HEK293 (cell line): ENCODE data around the gene UBL4A.

ENCODE experiments used
- CTCF ChIA-PET: fragments of 350-600 bp; formaldehyde crosslinking; extraction: SDS; loops from one replicate; lab custom pipeline; 2021; ENCODE audit warnings: antibody characterized with exemption; lab: Yijun Ruan, JAX
- POLR2A ChIA-PET: fragments of 300-600 bp; formaldehyde crosslinking; extraction: SDS; loops from one replicate; lab custom pipeline; 2020; ENCODE audit warnings: antibody characterized with exemption, inconsistent platforms; lab: Yijun Ruan, JAX
- H3K27ac ChIP-seq: fragments of 200-500 bp; sonication (Bioruptor generic); 2 replicates; pipeline ENCODE4 v1.5.1; 2014; ENCODE audit warnings: low read depth, low read length, control low read depth, inconsistent platforms; ENCODE audit errors: extremely low read depth
- H3K36me3 ChIP-seq, 2 experiments: fragments of 200-500 bp in 1 of 2; sonication (Bioruptor generic) in 1 of 2; 1 replicate in 1 of 2; 2 replicates in 1 of 2; pipeline ENCODE4 v1.5.1; 2014 to 2017; ENCODE audit warnings: inconsistent platforms in 2 of 2, low read length in 2 of 2; ENCODE audit not compliant: control insufficient read depth in 2 of 2, insufficient read depth in 1 of 2
- H3K4me1 ChIP-seq: fragments of 200-500 bp; sonication (Bioruptor generic); 2 replicates; pipeline ENCODE4 v1.5.1; 2014; ENCODE audit warnings: mild to moderate bottlenecking, low read length, inconsistent platforms; ENCODE audit not compliant: control insufficient read depth, insufficient read depth
- H3K4me3 ChIP-seq: 2 replicates; pipeline ENCODE4 v1.5.1; 2011; ENCODE audit warnings: low read depth, mild to moderate bottlenecking, control low read depth, low read length, moderate library complexity
- H3K9me3 ChIP-seq: fragments of 200-500 bp; sonication (Bioruptor generic); 2 replicates; pipeline ENCODE4 v1.5.1; 2014; ENCODE audit warnings: low read depth, low read length, inconsistent platforms; ENCODE audit not compliant: control insufficient read depth, insufficient read depth
- AEBP2 ChIP-seq: fragments of 450-650 bp; formaldehyde crosslinking; IDR thresholded peaks from 2 replicates; pipeline ENCODE4 v1.5.1; 2016; ENCODE audit warnings: missing biosample characterization, missing genetic modification characterization, borderline replicate concordance
- HIC1 ChIP-seq: fragments of 450-650 bp; formaldehyde crosslinking; IDR thresholded peaks from 2 replicates; pipeline ENCODE4 v1.5.1; 2016; ENCODE audit warnings: missing biosample characterization, missing genetic modification characterization
- MEIS1 ChIP-seq: sonication (generic); formaldehyde crosslinking; IDR thresholded peaks from 2 replicates; pipeline ENCODE4 v1.8.1; 2022; ENCODE audit warnings: missing genetic modification reagents, mild to moderate bottlenecking, borderline replicate concordance
- MYNN ChIP-seq: fragments of 450-650 bp; formaldehyde crosslinking; IDR thresholded peaks from 2 replicates; pipeline ENCODE4 v1.5.1; 2016; ENCODE audit warnings: missing biosample characterization, missing genetic modification characterization, borderline replicate concordance
- PATZ1 ChIP-seq: fragments of 450-650 bp; formaldehyde crosslinking; IDR thresholded peaks from 2 replicates; pipeline ENCODE4 v1.5.1; 2016; ENCODE audit warnings: missing biosample characterization, missing genetic modification characterization
- PRDM10 ChIP-seq: fragments of 450-650 bp; formaldehyde crosslinking; IDR thresholded peaks from 2 replicates; pipeline ENCODE4 v1.5.1; 2016; ENCODE audit warnings: missing biosample characterization, missing genetic modification characterization
- ZBTB11 ChIP-seq: fragments of 450-650 bp; formaldehyde crosslinking; conservative IDR thresholded peaks from 2 replicates; pipeline ENCODE4 v1.5.1; 2016; ENCODE audit warnings: low read depth, missing biosample characterization, missing genetic modification characterization
- ZBTB8A ChIP-seq: fragments of 450-650 bp; formaldehyde crosslinking; IDR thresholded peaks from 2 replicates; pipeline ENCODE4 v1.5.1; 2016; ENCODE audit warnings: missing biosample characterization, missing genetic modification characterization
- ZNF146 ChIP-seq: fragments of 450-650 bp; formaldehyde crosslinking; IDR thresholded peaks from 2 replicates; pipeline ENCODE4 v1.5.1; 2016; ENCODE audit warnings: missing biosample characterization, missing genetic modification characterization
- ZNF280D ChIP-seq: fragments of 450-650 bp; formaldehyde crosslinking; IDR thresholded peaks from 2 replicates; pipeline ENCODE4 v1.5.1; 2016; ENCODE audit warnings: missing biosample characterization, missing genetic modification characterization
- ZNF302 ChIP-seq: fragments of 450-650 bp; formaldehyde crosslinking; IDR thresholded peaks from 2 replicates; pipeline ENCODE4 v1.5.1; 2016; ENCODE audit warnings: missing biosample characterization, missing genetic modification characterization, low read depth
- ZNF324 ChIP-seq: fragments of 450-650 bp; formaldehyde crosslinking; IDR thresholded peaks from 2 replicates; pipeline ENCODE4 v1.5.1; 2016; ENCODE audit warnings: missing biosample characterization, missing genetic modification characterization
- ZNF555 ChIP-seq: fragments of 450-650 bp; formaldehyde crosslinking; conservative IDR thresholded peaks from 2 replicates; pipeline ENCODE4 v1.5.1; 2017; ENCODE audit warnings: missing biosample characterization, mild to moderate bottlenecking, missing genetic modification characterization, inconsistent platforms
- ZNF658 ChIP-seq: fragments of 450-650 bp; formaldehyde crosslinking; IDR thresholded peaks from 2 replicates; pipeline ENCODE4; 2016; ENCODE audit warnings: missing biosample characterization, missing genetic modification characterization
- ZNF785 ChIP-seq: fragments of 450-650 bp; formaldehyde crosslinking; IDR thresholded peaks from 2 replicates; pipeline ENCODE4 v1.5.1; 2016; ENCODE audit warnings: missing biosample characterization, missing genetic modification characterization

The UBL4A gene

GRCh38 chrX:154469880-154470279, 16.5 kb downstream of the UBL4A start (continued):
- no peak for TF ChIP-seq ZNF658 (tag by site-specific recombination)
- TF ChIP-seq MYNN (tag by site-specific recombination): no peak
- no peak for TF ChIP-seq MEIS1 (CRISPR knock-in tag)
- TF ChIP-seq PATZ1 (tag by site-specific recombination): no peak
- TF ChIP-seq ZNF324 (tag by site-specific recombination): no peak

- POLR2A ChIA-PET: interaction anchor here (0.5 to 1.5 kb wide), 3 partner anchors 10 to 52 kb away, joined by 3 to 4 read pairs (median 3); partner anchors contain the start of gene SLC10A3
- Histone ChIP-seq H3K4me3 (no peak overlapping the region), H3K36me3 (peaks cover 0 to 89% of the 10 kb centered on the region in 2 experiments; a peak in 2 of 3 replicates)
- TF ChIP-seq ZBTB11 (tag by site-specific recombination) (no peak), ZNF785 (tag by site-specific recombination) (no peak), ZNF555 (tag by site-specific recombination) (no peak), PRDM10 (tag by site-specific recombination) (no peak), ZNF146 (tag by site-specific recombination) (no peak), ZNF280D (no peak), HIC1 (no peak), AEBP2 (no peak), ZNF302 (tag by site-specific recombination) (no peak), ZBTB8A (tag by site-specific recombination) (no peak)
Measured at GRCh38 chrX:154469114-154469513, 17.3 kb downstream of the UBL4A start.

More at GRCh38 chrX:154469114-154469513, 17.3 kb downstream of the UBL4A start:
- CTCF ChIA-PET: no interaction called here
- Histone ChIP-seq H3K4me1 (no peaks in the 10 kb centered on the region), H3K27ac (no peak overlapping the region), H3K9me3 (no peaks in the 10 kb centered on the region)
